Left kidney (tissue), 2 donors: Measurements from ENCODE around the gene GHR. TPM values are rescaled to one million over a fixed set of nuclear protein-coding genes. Genes with fewer than 3 reads are reported as not detected.
"Not testable (repeated sequence)": the region's sequence is repeated elsewhere in the genome, so short reads cannot be mapped to it uniquely, and the experiment has no call there.

ENCODE experiments used
- DNase-seq: peaks from one replicate; pipeline ENCODE4 v3.0.0-alpha.2; 2013
- polyA plus RNA-seq: library from polyadenylated mRNA; unstranded; fragments of 120-200 nt; gene quantifications from one replicate; pipeline ENCODE4 v1.2.1, GENCODE V29; 2013; ENCODE audit not compliant: insufficient read length

GHR gene
- polyA plus RNA-seq, 1 donor, result 27.3 TPM

DNA sequence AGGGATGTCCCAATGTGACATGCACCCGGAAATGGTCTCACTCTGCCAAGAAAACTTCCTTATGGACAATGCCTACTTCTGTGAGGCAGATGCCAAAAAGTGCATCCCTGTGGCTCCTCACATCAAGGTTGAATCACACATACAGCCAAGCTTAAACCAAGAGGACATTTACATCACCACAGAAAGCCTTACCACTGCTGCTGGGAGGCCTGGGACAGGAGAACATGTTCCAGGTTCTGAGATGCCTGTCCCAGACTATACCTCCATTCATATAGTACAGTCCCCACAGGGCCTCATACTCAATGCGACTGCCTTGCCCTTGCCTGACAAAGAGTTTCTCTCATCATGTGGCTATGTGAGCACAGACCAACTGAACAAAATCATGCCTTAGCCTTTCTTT, 295.8 kb downstream of the GHR start:
- DNase-seq, result no peak

DNA sequence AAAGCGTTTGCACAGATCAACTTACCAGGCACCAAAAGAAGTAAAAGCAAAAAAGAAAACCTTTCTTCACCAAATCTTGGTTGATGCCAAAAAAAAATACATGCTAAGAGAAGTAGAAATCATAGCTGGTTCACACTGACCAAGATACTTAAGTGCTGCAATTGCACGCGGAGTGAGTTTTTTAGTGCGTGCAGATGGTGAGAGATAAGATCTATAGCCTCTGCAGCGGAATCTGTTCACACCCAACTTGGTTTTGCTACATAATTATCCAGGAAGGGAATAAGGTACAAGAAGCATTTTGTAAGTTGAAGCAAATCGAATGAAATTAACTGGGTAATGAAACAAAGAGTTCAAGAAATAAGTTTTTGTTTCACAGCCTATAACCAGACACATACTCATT, 297.0 kb downstream of the GHR start:
- no peak for DNase-seq

DNA sequence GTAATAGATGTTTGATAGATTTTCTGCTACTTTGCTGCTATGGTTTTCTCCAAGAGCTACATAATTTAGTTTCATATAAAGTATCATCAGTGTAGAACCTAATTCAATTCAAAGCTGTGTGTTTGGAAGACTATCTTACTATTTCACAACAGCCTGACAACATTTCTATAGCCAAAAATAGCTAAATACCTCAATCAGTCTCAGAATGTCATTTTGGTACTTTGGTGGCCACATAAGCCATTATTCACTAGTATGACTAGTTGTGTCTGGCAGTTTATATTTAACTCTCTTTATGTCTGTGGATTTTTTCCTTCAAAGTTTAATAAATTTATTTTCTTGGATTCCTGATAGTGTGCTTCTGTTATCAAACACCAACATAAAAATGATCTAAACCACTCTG, 298.2 kb downstream of the GHR start:
- DNase-seq, result no peak

DNA sequence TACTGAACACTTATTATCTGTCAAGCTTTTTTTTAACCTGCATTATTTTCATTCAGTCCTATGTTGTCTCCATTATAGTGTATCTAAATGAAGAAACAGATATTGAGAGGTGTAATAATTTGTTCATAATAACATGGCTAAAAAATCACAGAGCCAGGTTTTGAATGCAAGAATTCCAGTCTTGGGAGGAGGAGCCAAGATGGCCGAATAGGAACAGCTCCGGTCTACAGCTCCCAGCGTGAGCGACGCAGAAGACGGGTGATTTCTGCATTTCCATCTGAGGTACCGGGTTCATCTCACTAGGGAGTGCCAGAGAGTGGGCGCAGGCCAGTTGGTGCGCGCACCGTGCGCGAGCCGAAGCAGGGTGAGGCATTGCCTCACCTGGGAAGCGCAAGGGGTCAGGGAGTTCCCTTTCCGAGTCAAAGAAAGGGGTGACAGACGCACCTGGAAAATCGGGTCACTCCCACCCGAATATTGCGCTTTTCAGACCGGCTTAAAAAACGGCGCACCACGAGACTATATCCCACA, 311.4 kb downstream of the GHR start:
- DNase-seq, result not testable (repeated sequence)

DNA sequence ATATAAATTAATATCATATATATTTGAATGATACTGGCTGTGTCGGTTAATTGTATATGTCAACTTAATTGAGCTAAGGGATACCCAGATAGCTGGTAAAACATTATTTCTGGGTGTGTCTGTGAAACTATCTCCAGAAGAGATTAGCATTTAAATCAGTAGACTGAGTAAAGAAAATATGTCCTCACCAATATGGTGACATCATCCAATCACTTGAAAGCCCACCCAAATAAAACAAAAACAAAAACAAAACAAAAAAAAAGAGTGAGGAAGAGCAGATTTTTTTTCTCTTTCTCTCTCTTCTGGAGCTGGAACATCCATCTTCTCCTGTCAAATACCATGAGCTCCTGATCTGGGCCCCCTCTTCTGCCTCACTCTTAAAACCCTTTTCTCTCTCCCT, 317.7 kb downstream of the GHR start:
- no peak for DNase-seq

DNA sequence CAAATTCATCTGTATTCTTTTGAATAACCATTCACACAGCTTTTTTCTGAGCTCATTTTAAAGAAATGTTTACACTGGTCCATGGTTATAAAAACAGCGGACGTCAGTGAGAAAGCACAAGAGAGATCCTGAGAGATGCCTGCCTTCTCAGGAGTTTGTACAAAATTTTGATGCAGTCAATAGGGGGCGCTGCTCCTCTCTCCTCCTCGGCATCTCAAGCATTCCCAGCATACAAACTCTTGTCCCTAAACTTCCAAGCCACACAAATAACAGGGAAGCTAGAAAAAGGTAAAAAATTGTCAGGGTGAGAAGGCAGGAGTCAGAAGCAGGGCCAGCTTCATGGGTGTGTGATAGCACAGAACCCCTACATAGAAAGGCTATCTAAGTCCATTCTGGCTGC, 322.2 kb downstream of the GHR start:
- no peak for DNase-seq

DNA sequence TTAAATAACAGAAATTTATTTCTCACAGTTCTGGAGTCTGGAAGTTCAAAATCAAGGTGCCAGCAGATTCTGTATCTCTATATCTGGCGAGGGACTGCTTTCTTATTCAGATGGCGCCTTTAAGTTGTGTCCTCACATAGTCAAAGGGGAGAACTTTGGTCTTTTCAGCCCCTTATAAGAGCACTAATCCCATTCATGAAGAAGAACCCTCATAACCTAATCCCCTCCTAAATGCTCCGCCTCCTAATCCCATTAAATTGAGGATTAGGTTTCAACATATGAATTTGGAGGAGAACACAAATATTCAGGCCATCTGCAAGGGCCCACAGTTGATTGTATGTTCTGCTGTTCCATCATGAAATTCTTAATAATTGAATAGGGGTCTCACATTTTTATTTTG, 322.6 kb downstream of the GHR start:
- no peak for DNase-seq

DNA sequence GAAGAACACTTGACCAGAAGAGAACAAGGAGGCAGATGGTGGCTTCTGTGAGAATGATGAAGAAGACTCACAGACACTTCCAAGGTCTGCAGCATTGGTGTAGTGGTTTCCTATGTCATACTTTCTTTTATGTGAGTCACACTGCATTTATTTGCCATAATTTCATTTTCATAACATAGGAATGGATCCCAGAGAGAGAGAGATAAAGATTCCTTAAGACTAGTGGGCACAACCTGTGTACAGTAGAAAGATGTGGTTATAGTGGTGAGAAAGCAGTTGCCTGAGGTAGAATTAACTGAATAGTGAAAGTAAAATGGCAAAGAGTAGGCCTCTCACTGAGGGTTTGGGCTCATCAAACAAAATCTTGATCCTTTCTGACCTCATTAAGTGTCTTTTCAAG, 325.8 kb downstream of the GHR start:
- DNase-seq, result no peak

DNA sequence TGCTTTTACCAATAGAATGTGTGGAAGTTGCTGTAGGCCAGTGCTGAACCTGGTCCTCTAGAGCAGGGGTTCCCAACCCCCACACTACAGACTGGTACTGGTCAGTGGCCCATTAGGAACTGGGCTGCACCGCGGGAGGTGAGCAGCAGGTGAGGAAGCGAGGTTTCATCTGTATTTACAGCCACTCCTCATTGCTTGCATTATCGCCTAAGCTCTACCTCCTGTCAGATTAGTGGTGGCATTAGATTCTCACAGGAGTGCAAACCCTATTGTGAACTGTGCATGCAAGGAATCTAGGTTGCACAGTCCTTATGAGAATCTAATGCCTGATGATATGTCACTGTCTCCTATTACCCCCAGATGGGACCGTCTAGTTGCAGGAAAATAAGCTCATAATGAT, 327.3 kb downstream of the GHR start:
- DNase-seq, result no peak

DNA sequence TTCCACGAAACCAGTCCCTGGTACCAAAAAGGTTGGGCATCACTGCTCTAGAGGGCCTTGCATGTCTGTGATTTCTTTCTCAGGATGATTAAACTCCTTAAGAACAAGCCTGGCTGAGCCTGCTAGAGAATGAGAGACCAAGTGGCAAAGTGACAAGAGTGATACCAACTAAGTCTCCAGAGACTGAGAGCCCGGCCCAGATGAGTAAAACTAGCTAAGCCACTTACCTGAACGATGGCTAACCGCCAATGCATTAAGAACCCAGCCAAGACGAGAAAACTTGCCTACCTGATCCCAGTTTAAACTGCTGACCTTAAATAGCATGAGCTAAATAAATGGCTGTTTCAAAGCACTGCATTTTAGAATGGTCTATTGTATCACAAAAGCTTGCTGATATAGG, 327.8 kb downstream of the GHR start:
- no peak for DNase-seq

DNA sequence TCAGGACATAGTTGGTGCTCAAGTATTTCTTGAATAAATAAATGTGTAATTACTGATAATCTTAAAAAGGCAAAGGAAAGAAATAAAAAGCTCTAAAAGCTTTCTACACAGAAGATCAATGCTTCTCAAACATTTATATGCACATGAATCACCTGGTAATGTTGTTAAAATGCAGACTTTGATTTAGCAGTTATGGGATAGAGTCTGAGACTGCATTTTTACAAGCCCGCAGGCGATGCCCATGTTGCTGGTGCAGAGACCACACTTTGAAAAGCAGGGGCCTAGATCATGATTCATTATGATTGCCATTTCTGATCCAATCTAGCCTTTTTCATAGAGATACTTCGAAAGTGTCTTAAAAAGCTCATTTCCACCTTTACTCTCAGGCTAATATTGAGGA, 329.9 kb downstream of the GHR start:
- no peak for DNase-seq

DNA sequence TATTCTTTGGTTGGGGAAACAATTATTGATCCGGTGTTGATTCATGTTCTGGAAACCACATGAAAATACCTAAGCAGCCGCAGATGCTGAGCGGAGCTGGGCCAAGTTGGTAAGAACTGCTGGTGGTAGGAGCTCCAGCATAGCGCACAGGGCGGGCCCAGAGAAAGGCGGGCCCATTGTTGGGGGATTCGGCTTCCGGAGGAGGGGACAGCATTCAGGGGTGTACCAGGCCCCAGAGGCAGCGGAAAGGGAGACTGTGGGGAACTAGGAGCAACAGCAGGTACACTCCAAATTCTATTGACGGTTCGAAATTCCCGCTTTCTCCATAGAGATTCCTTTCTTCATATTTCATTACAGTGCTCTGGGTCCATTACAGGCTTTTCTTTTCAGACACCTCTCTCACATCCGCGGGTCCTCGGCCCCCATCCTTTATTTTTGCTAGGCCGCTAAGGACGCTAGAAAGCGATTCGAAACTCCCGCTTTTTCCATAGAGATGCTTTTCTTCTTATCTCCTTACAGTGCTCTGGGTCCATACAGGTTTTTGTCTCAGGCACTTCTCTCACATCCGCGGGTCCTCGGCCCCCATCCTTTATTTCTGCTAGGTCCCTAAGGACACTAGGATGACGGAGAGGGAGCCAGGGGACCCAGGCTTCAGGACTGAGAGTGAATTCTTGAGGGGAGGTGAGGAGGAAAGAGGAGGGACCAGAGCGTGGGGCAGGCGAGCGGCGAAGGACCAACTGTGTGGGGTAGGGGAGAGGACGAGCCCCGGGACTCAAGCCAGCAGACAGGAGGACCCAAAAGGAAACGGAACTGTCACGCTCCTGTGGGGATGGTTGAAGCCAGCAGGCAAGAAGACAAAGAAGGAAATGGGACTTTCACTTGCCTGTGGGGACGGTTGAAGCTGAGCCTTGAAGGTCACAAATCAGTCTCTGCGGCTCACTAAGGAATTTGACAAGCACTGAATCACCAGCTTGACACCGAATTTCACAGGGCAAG, 333.7 kb downstream of the GHR start, which contains the start of gene CCDC152:
CCDC152 (plus strand) TSS at position 213 of the 996 bp plus-strand sequence. CDS start 2,304 bp downstream, outside the sequence.
- DNase-seq, result peak; percentile 21

DNA sequence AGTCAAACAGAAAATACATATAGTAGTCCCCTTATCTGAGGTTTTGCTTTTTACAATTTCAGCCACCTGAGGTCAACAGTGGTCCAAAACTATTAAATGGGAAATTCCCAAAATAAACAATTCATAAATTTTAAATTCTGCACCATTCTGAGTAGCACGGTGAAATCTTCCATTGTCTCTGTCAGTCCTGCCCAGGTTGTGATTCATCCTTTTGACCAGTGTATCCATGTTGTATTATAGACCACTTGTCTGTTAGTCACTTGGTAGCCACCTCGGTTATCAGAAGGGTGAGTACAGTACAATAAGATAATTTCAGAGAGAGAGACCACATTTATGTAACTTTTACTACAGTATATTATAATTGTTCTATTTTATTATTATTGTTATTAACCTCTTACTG, 336.2 kb downstream of the GHR start:
- no peak for DNase-seq

DNA sequence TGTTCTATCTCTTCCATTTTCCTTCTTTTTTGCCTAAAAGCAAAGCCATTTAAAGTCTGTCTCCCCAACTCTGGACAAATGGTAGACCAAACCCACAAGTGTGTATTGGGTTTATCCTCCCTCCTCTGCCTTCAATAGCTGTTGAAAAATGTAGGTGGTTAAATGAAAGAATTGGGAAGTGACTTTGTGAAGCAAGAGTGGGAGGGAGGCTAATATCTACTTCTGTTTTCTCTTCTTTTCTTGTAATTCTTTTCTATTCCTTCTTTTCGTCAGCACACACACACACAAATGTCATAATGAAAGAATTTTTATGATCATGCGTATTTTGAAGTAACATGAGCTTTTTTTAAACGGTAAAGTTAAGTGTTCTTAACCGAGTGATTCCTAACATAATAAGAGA, 337.2 kb downstream of the GHR start:
- no peak for DNase-seq

DNA sequence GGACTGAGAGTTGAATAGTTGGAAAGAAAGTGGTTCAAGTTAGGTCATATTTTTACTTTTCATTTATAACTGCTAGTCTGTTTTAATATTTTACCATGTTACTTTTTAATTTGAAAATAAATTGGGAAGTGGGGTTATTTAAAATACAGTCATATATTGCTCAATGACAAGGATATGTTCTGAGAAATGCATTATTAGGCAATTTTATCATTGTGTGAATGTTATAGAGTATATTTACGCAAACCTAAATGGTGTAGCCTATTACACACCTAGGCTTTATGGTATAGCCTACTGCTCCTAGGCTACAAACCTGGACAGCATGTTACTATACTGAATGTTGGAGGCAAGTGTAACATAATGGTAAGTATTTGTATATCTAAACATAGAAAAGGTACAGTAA, 338.6 kb downstream of the GHR start:
- DNase-seq, result no peak

DNA sequence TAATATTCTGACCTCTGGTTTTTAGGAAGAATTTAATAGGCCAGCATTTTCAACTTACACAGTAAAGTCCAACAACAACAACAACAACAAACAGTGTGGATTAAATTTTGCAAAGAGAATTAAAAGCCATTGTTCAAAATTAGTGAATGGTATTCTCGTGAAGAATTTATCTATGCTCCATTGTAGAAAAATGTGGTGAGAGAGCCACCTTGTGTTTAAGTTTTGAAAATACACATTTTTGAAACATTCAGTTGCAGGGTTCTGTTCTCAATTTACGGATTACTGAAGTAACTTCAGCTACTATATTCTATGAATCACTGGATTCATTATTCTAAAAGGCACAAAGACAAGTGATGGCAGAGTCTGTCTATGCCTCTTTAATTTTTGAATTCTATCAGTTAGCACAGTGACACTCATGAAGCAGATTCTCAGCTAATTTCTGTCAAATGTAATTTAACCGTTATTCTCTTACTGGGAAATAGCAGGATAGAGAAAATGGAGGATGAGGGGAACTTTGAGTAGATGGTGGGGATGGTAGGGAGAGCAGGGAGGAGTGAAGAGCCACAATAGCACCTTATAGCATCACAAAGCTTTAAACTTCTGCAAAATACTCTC, 344.4 kb downstream of the GHR start:
- peak; percentile 31 for DNase-seq

DNA sequence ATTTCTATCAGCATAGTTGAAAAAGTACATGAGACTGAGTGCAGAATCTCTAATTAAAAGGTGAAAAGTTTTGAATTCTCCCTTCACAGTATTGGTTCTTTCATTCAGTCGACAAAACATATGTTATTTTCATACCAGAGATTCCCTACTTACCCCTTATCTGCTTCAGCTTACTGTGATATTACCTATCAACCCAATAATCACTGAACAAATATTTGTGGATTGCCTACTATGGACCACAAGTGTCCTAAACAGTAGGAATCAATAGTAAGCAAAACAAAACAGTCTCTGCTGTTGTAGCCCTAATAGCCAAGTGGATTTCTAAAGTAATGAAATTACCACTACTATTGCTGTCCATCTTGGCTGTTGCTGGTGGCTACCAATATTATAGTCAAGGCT, 344.9 kb downstream of the GHR start:
- DNase-seq, result no peak

DNA sequence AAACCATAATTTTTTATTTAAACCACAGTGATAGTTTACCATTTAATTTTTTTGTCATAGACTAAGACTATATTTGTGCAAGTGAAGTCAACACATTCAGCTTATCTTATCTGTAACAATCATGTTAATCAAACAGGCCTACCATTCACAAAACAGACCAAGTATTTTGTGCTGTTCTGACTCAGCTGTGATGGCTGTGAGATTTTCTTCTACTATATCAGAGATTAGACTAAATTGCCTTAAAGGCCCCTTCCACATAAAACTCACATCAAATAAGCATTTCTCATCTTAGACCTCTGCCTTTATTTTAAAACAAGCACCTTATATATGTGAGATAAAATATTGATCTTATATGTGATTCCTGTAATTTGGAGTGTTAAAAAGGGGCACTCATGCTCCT, 346.8 kb downstream of the GHR start:
- DNase-seq, result no peak
